Mononuclear cell (primary cell): ENCODE data around the gene UCHL1. TPM values are rescaled to one million over a fixed set of nuclear protein-coding genes. Genes with fewer than 3 reads are reported as not detected.

Experiments
- H3K27me3 ChIP-seq: 2 replicates; pipeline ENCODE4 v1.6.0; 2011; ENCODE audit warnings: low read length, control low read depth; ENCODE audit not compliant: insufficient read depth
- H3K4me1 ChIP-seq: 2 replicates; pipeline ENCODE4 v1.5.1; 2011; ENCODE audit warnings: mild to moderate bottlenecking, low read length, control low read depth; ENCODE audit not compliant: insufficient read depth
- H3K4me3 ChIP-seq: 2 replicates; pipeline ENCODE4 v1.5.1; 2011; ENCODE audit warnings: mild to moderate bottlenecking, low read length, moderate library complexity
- H3K9me3 ChIP-seq: 2 replicates; pipeline ENCODE4 v1.5.1; 2011; ENCODE audit warnings: low read depth, mild to moderate bottlenecking, control low read depth, low read length
- total RNA-seq: library from RNA; depleted of rRNA; stranded (reverse); fragments of >200 nt; gene quantifications from one replicate; pipeline ENCODE4 v1.2.3, GENCODE V29; 2012

UCHL1 gene
- total RNA-seq = not detected

- H3K4me3 ChIP-seq = no peak within 1 kb of the TSS
- peaks cover 47% of the 10 kb centered on the region for H3K27me3 ChIP-seq
- H3K4me1 ChIP-seq = peaks cover 15% of the 10 kb centered on the region
- H3K9me3 ChIP-seq = no peaks in the 10 kb centered on the region
Measured at GRCh38 chr4:41256740-41257256, at the start of gene UCHL1. Gene UCHL1 (plus strand): TSS chr4:41256928. CDS start chr4:41256977, 49 bp downstream.

GRCh38 chr4:41207291-41207831 lies 49.4 kb upstream of the UCHL1 start:
- no peak overlapping the region for H3K4me3 ChIP-seq
- H3K9me3 ChIP-seq = no peaks in the 10 kb centered on the region
- H3K4me1 ChIP-seq = peaks cover 2% of the 10 kb centered on the region
- H3K27me3 ChIP-seq = peaks cover 10% of the 10 kb centered on the region

GRCh38 chr4:41209187-41209586 lies 47.5 kb upstream of the UCHL1 start:
- Histone ChIP-seq H3K4me1 (peaks cover 17% of the 10 kb centered on the region), H3K9me3 (no peaks in the 10 kb centered on the region), H3K4me3 (no peak overlapping the region), H3K27me3 (peaks cover 26% of the 10 kb centered on the region)

DNA sequence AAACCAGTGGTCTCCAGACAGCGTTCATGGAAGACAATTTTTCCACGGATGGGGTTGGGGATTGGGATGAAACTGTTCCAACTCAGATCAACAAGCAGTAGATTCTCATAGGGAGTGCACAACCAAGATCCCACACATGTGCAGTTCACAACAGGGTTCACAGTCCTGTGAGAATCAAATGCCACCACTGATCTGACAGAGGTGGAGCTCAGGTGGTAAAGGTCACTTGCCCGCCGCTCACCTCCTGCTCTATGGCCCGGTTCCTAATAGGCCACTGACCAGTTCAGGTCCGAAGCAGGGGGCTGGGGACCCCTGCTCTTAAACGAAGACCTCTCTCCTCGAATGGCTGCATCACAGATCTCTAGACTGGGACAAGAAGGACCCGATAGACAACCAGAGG lies 46.8 kb upstream of the UCHL1 start:
- H3K4me3 ChIP-seq = no peak overlapping the region
- H3K27me3 ChIP-seq = peaks cover 31% of the 10 kb centered on the region
- peaks cover 21% of the 10 kb centered on the region for H3K4me1 ChIP-seq
- H3K9me3 ChIP-seq = no peaks in the 10 kb centered on the region

- H3K9me3 ChIP-seq = no peaks in the 10 kb centered on the region
- no peak overlapping the region for H3K4me3 ChIP-seq
- peaks cover 25% of the 10 kb centered on the region for H3K4me1 ChIP-seq
- H3K27me3 ChIP-seq = peaks cover 50% of the 10 kb centered on the region
Measured at GRCh38 chr4:41211951-41212615, 44.6 kb upstream of the UCHL1 start.

DNA sequence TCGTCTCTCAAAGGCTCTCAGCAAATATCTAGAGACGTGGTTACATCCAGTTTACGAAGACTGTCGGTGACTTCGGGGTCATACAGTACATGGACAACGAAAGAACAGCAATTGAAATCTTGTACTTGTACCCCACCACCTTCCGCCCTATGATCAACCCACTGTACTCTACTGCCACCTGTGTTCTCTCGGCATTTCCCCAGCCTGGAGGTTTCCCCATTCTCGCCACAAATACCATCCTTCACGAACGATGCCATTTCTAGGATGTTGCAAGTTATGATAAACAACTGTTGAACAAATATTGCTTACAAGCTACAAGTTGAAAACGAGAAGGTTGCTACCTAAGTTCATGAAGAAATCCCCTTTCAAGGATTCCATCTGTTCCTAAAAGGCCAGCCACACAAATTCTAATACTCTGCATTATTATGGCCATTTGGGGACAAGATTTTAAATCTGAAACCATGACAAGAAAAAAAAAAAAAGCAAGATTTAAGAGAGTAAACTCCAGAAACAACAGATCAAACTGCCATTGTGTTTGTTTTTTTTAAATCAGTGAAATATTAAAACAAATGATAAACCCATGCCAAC lies 44.0 kb upstream of the UCHL1 start:
- H3K4me1 ChIP-seq = peaks cover 25% of the 10 kb centered on the region
- H3K9me3 ChIP-seq = no peaks in the 10 kb centered on the region
- H3K27me3 ChIP-seq = peaks cover 55% of the 10 kb centered on the region
- H3K4me3 ChIP-seq = no peak overlapping the region

GRCh38 chr4:41213625-41214135 lies 43.0 kb upstream of the UCHL1 start:
- H3K27me3 ChIP-seq = peaks cover 61% of the 10 kb centered on the region
- H3K4me1 ChIP-seq = peaks cover 25% of the 10 kb centered on the region
- peak overlapping the region; percentile 40 for H3K4me3 ChIP-seq
- no peaks in the 10 kb centered on the region for H3K9me3 ChIP-seq

- H3K4me1 ChIP-seq = peaks cover 25% of the 10 kb centered on the region
- H3K4me3 ChIP-seq = peak within 1 kb of the TSS; percentile 40
- H3K27me3 ChIP-seq = peaks cover 62% of the 10 kb centered on the region
- no peaks in the 10 kb centered on the region for H3K9me3 ChIP-seq
Measured at GRCh38 chr4:41214136-41214824, 42.4 kb upstream of the UCHL1 start, which contains the start of gene APBB2. Gene APBB2 (minus strand): TSS chr4:41214542. CDS start chr4:41033254, 181,288 bp downstream.

DNA sequence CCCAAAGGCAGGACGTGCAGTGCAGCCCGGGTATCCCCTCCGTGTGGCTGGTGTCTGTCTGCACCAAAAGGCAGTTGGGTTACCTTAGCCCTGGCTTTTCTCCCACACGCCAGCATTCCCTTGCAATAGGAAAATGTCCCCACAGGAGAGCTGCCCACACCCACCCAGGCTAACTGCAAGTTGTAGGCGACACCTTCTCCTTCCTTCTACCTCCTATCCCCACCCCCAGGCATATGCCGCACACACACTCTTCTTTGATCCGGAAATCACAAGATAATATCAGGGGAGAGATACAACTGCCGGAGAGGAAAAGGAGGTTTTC lies 41.9 kb upstream of the UCHL1 start:
- H3K4me3 ChIP-seq = no peak overlapping the region
- H3K4me1 ChIP-seq = peaks cover 25% of the 10 kb centered on the region
- H3K9me3 ChIP-seq = no peaks in the 10 kb centered on the region
- H3K27me3 ChIP-seq = peaks cover 62% of the 10 kb centered on the region

DNA sequence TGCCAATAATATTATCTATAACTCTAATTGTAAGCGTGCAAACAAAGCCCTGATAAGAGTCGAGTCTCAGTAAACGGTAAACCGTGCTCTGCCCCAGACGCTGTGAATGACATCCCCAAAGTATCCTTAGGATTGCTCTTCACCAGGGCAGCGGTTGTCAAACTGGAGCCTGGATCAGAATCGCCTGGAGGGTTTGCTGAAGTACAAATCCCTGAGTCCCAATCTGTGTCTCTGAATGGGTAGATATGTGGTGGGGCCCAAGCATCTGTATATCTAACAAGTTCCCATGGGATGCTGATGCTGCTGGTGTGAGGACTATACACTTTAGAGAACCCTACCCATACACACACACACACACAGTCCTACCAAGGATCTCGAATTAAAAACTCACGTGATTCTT lies 41.6 kb upstream of the UCHL1 start:
- Histone ChIP-seq H3K9me3 (no peaks in the 10 kb centered on the region), H3K4me1 (peaks cover 25% of the 10 kb centered on the region), H3K27me3 (peaks cover 62% of the 10 kb centered on the region), H3K4me3 (no peak overlapping the region)

GRCh38 chr4:41215969-41216293 lies 40.8 kb upstream of the UCHL1 start:
- H3K4me1 ChIP-seq = peaks cover 25% of the 10 kb centered on the region
- H3K27me3 ChIP-seq = peaks cover 62% of the 10 kb centered on the region
- H3K9me3 ChIP-seq = no peaks in the 10 kb centered on the region
- peak overlapping the region; percentile 31 for H3K4me3 ChIP-seq

- H3K4me1 ChIP-seq = peaks cover 25% of the 10 kb centered on the region
- no peaks in the 10 kb centered on the region for H3K9me3 ChIP-seq
- peak overlapping the region; percentile 31 for H3K4me3 ChIP-seq
- peaks cover 61% of the 10 kb centered on the region for H3K27me3 ChIP-seq
Measured at GRCh38 chr4:41216294-41217019, 40.3 kb upstream of the UCHL1 start.

- Histone ChIP-seq H3K4me1 (peaks cover 25% of the 10 kb centered on the region), H3K9me3 (no peaks in the 10 kb centered on the region), H3K27me3 (peaks cover 56% of the 10 kb centered on the region), H3K4me3 (no peak overlapping the region)
Measured at GRCh38 chr4:41217020-41217333, 39.8 kb upstream of the UCHL1 start.

DNA sequence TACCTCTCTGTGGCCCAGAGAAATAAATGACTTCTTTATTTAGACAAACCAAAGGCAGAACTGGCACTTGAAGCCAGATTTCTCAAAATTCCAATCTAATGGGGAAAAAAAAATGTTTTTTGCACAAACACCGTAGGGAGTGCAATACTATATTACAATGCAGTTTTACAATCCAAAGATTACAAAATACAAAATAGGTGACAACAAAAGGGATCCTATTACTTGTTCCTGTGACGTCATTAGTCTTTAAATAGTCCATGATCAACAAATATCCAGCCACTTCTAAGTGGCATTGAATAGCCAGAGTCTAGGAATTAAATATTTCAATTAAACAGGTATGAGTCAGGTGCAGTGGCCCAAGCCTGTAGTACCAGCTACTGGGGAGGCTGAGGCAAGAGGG lies 39.4 kb upstream of the UCHL1 start:
- peaks cover 52% of the 10 kb centered on the region for H3K27me3 ChIP-seq
- peaks cover 22% of the 10 kb centered on the region for H3K4me1 ChIP-seq
- H3K9me3 ChIP-seq = no peaks in the 10 kb centered on the region
- H3K4me3 ChIP-seq = no peak overlapping the region

GRCh38 chr4:41218703-41219102 lies 38.0 kb upstream of the UCHL1 start:
- Histone ChIP-seq H3K27me3 (peaks cover 39% of the 10 kb centered on the region), H3K4me1 (peaks cover 11% of the 10 kb centered on the region), H3K9me3 (no peaks in the 10 kb centered on the region), H3K4me3 (no peak overlapping the region)
